GM12873 (cell line): ENCODE measurements around the gene LMTK3.

Experiments used
- CTCF ChIP-seq: IDR thresholded peaks from 2 replicates; pipeline ENCODE4 v1.5.1; 2012; ENCODE audit warnings: low read depth, mild to moderate bottlenecking, moderate library complexity, low read length, control low read depth; ENCODE audit not compliant: insufficient read depth; ENCODE audit errors: missing control alignments

LMTK3 gene

DNA sequence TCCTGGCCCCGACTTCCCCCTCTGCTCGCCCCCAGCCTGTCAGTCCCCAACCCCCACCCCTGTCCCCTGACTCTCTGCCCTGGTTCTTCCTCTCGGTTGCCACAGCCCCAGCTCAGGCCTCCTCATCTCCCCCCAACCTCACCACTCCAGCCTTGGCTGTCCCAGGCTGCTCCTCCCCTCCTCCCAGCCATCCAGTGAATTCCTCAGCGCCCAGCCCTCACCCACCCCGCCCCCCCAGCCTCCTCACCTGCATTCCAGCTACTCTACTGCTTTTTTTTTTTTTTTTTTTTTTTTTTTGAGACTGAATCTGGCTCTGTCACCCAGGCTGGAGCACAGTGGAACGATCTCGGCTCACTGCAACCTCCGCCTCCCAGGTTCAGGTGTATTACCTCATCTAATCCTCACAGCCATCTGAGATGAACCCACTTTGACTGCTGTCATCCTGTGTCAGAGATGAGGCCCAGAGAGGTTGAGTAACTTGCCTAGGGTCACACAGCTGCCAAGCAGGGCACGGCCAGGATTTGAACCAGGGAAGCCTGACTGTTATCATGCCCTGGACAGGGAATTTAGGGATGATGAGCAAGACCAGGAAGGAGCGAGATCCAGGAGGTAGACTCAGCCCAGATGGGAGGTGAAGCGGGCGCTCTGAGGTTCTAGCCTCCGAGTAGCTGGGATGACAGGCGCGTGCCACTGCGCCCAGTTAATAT lies 42.9 kb upstream of the LMTK3 start:
- TF ChIP-seq CTCF, result no peak

- TF ChIP-seq CTCF, result no peak
These were observed 42.2 kb upstream of the LMTK3 start for GRCh38 chr19:48553676-48554384.

DNA sequence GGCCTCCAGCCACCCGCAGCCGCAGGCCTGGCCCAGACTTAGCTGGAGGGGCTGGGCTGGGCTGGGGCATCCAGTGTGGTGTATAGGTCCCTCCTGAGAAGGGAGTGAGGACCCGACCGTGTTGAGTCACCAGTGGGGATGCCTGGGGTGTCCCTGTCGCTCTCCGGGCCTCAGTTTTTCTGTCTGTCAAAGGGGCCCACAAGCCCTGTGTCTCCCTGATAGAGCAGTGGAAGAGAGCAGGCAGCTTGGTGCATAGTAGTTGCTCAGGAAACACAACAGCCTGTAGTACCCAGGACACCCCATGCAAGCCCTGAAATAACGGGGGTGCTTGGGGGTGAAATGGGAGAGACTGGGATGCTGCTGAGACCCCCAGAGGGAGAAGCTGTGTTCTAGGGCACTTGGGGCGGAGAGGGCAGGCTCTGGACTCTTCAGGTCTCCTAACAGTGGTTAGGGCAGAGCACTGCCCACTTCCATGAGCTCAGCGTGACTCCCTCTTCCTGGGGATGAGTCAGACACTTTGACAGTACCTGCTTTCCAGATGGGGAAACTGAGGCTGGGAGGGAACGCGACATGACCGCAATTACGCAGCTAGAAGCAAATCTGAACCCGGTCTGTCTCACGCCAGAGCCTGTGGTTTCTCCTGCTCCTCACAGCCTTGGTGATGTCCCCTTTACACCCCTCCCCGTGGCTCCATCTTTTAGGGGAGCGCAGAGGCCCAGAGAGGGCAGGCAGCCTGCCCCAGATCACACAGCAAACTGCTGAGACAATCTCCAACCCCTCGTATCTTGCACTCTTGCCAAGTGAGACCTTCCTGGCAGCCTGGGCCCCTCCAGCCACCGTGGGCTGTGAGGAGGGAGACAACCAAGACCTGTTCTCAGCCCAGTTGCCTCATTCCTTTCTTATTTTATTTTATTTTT lies 41.0 kb upstream of the LMTK3 start:
- no peak for TF ChIP-seq CTCF

- TF ChIP-seq CTCF, result no peak
These were observed 40.0 kb upstream of the LMTK3 start, which contains the start of gene SULT2B1 for GRCh38 chr19:48551437-48552302. SULT2B1 (plus strand) TSS chr19:48552172; CDS start chr19:48552253, 81 bp downstream.

DNA sequence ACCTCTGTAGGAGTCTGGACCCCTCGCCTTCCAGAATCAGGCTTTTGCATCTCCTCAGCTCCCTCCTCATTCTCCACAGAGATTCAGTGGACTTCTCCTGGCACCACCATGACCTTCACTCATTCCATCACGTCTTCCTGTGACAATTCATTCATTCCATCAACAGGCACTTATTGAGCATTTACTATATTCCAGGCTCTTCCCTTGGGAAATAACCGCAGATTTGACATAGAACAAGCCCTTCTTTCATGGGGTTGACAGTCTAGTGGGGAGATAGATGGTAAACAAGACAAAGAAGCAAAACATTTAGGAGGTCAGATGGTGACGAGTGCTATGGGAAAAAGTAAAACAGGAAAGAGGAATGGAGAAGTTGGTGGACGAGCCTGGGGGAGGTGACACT lies 37.7 kb upstream of the LMTK3 start:
- TF ChIP-seq CTCF, result no peak

DNA sequence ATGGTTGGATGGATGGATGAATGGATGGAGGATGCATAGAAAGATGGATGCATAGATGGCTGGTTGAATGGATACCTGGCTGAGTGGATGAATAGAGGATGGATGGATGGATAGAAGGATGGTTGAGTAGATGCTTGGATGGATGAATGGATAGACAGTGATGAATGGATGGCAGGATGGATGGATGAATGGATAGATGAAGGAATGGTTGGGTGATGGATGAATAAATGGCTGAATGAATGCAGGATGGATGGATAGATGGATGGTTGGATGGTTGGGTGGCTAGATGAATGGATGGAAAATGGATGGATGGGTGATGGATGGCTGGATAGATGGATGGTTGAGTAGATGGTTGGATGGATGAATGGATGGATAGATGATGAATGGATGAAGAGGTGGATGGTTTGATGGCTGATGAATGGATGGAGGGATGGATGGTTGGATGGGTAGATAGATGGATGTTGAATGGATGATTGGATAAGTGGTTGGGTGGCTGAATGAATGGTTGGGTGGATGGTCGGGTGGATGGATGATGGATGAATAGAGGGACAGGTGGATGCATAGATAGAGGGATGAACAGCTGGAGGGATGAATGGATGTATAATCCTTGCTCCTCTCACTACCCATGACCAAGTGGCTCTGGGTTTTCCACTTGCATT lies 36.7 kb upstream of the LMTK3 start:
- no peak for TF ChIP-seq CTCF
